GM23338 (cell line): ENCODE measurements around the gene SEMA7A.

Experiments used
- CREB1 ChIP-seq: fragments of 250-450 bp; sonication (Bioruptor Pico); IDR thresholded peaks from 2 replicates; pipeline ENCODE4 v1.5.0; 2020; ENCODE audit warnings: low read depth, mild to moderate bottlenecking, moderate library complexity
- CTCF ChIP-seq, 2 experiments: fragments of 200-600 bp in 1 of 2; sonication (generic) in 1 of 2; conservative IDR thresholded peaks; 2 replicates each; pipeline versions ENCODE4 v1.5.1 to v1.6.1; 2016 to 2017; ENCODE audit warnings: antibody characterized with exemption in 2 of 2, low read depth in 2 of 2, mild to moderate bottlenecking in 2 of 2, moderate library complexity in 1 of 2
- ETS1 ChIP-seq: IDR thresholded peaks from 2 replicates; pipeline ENCODE4 v1.6.1; 2016; ENCODE audit warnings: antibody characterized with exemption
- EZH2 ChIP-seq: fragments of 200-600 bp; sonication (generic); IDR thresholded peaks from one replicate; pipeline ENCODE4 v1.8.0; 2017; ENCODE audit warnings: antibody characterized with exemption, mild to moderate bottlenecking, low read depth; ENCODE audit not compliant: unreplicated experiment
- EZH2phosphoT487 ChIP-seq: fragments of 200-600 bp; sonication (generic); IDR thresholded peaks from one replicate; pipeline ENCODE4 v1.8.1; 2018; ENCODE audit warnings: antibody characterized with exemption; ENCODE audit not compliant: unreplicated experiment
- JUNB ChIP-seq: IDR thresholded peaks from one replicate; pipeline ENCODE4 v1.6.1; 2016; ENCODE audit warnings: antibody characterized with exemption; ENCODE audit not compliant: unreplicated experiment
- NANOG ChIP-seq: IDR thresholded peaks from 2 replicates; pipeline ENCODE4 v1.6.1; 2016; ENCODE audit warnings: antibody characterized with exemption, borderline replicate concordance
- POLR2AphosphoS5 ChIP-seq: IDR thresholded peaks from 2 replicates; pipeline ENCODE4 v1.6.1; 2016; ENCODE audit warnings: antibody characterized with exemption, low read depth
- REST ChIP-seq: IDR thresholded peaks from one replicate; pipeline ENCODE4 v1.6.1; 2018; ENCODE audit warnings: antibody characterized with exemption; ENCODE audit not compliant: unreplicated experiment
- STAT1 ChIP-seq: IDR thresholded peaks from one replicate; pipeline ENCODE4 v1.6.1; 2016; ENCODE audit warnings: antibody characterized with exemption; ENCODE audit not compliant: unreplicated experiment
- ZNF114 ChIP-seq: fragments of 250-450 bp; sonication (Bioruptor Pico); IDR thresholded peaks from 2 replicates; pipeline ENCODE4 v1.5.0; 2020; ENCODE audit warnings: mild to moderate bottlenecking, moderate library complexity
- TF ChIP-seq, protein P1 (sequence below): fragments of 250-450 bp; sonication (Bioruptor Pico); IDR thresholded peaks from 2 replicates; pipeline ENCODE4 v1.5.0; 2020; ENCODE audit warnings: mild to moderate bottlenecking, moderate library complexity

DNA sequence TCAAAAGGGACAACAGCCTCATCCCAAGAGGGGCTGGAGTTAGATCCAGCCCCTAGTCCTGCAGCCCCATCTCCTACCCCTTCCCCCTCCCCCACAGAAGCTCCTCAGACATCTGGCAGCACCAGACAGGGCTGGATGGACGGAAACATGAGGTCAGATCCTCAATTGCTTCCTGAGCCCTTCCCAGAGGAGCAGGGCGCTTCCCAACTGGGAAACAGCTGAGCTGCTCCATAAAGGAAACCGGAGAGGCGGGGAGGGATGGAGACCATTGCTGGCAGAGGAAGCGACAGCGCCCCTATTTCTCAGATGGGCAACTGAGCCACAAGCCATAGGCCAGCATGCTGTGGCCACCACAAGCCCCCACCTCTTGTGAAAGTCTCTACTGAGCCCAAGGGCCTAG, 48.0 kb downstream of the SEMA7A start:
- no peak for TF ChIP-seq REST
- no peak for TF ChIP-seq CTCF (conservative IDR thresholded peaks at IDR 0.05; ENCODE audit: low read depth in 2 of 2)
- TF ChIP-seq ETS1 = no peak
- no peak for TF ChIP-seq ZNF114
- no peak for TF ChIP-seq EZH2
- TF ChIP-seq, protein P1, sequence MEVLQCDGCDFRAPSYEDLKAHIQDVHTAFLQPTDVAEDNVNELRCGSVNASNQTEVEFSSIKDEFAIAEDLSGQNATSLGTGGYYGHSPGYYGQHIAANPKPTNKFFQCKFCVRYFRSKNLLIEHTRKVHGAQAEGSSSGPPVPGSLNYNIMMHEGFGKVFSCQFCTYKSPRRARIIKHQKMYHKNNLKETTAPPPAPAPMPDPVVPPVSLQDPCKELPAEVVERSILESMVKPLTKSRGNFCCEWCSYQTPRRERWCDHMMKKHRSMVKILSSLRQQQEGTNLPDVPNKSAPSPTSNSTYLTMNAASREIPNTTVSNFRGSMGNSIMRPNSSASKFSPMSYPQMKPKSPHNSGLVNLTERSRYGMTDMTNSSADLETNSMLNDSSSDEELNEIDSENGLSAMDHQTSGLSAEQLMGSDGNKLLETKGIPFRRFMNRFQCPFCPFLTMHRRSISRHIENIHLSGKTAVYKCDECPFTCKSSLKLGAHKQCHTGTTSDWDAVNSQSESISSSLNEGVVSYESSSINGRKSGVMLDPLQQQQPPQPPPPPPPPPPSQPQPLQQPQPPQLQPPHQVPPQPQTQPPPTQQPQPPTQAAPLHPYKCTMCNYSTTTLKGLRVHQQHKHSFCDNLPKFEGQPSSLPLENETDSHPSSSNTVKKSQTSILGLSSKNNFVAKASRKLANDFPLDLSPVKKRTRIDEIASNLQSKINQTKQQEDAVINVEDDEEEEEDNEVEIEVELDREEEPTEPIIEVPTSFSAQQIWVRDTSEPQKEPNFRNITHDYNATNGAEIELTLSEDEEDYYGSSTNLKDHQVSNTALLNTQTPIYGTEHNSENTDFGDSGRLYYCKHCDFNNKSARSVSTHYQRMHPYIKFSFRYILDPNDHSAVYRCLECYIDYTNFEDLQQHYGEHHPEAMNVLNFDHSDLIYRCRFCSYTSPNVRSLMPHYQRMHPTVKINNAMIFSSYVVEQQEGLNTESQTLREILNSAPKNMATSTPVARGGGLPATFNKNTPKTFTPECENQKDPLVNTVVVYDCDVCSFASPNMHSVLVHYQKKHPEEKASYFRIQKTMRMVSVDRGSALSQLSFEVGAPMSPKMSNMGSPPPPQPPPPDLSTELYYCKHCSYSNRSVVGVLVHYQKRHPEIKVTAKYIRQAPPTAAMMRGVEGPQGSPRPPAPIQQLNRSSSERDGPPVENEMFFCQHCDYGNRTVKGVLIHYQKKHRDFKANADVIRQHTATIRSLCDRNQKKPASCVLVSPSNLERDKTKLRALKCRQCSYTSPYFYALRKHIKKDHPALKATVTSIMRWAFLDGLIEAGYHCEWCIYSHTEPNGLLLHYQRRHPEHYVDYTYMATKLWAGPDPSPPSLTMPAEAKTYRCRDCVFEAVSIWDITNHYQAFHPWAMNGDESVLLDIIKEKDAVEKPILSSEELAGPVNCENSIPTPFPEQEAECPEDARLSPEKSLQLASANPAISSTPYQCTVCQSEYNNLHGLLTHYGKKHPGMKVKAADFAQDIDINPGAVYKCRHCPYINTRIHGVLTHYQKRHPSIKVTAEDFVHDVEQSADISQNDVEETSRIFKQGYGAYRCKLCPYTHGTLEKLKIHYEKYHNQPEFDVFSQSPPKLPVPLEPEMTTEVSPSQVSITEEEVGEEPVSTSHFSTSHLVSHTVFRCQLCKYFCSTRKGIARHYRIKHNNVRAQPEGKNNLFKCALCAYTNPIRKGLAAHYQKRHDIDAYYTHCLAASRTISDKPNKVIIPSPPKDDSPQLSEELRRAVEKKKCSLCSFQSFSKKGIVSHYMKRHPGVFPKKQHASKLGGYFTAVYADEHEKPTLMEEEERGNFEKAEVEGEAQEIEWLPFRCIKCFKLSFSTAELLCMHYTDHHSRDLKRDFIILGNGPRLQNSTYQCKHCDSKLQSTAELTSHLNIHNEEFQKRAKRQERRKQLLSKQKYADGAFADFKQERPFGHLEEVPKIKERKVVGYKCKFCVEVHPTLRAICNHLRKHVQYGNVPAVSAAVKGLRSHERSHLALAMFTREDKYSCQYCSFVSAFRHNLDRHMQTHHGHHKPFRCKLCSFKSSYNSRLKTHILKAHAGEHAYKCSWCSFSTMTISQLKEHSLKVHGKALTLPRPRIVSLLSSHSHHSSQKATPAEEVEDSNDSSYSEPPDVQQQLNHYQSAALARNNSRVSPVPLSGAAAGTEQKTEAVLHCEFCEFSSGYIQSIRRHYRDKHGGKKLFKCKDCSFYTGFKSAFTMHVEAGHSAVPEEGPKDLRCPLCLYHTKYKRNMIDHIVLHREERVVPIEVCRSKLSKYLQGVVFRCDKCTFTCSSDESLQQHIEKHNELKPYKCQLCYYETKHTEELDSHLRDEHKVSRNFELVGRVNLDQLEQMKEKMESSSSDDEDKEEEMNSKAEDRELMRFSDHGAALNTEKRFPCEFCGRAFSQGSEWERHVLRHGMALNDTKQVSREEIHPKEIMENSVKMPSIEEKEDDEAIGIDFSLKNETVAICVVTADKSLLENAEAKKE (CRISPR knock-in tag) = no peak
- TF ChIP-seq CREB1 (CRISPR knock-in tag) = no peak
- no peak for TF ChIP-seq POLR2AphosphoS5
- no peak for TF ChIP-seq JUNB
- TF ChIP-seq STAT1 = no peak
- TF ChIP-seq NANOG = no peak
- TF ChIP-seq EZH2phosphoT487 = no peak
